HG03045 (cell line): ENCODE data around the gene ZNG1F.
"Not testable (repeated sequence)": the region's sequence is repeated elsewhere in the genome, so short reads cannot be mapped to it uniquely, and the experiment has no call there.

ENCODE experiments used
- ATAC-seq: cut with Tn5 transposase; IDR thresholded peaks from one replicate; pipeline ENCODE4 v1.9.1; 2021; ENCODE audit warnings: mild to moderate bottlenecking, moderate library complexity; ENCODE audit not compliant: unreplicated experiment

ZNG1F gene

GRCh38 chr9:41123812-41124211 lies 65.3 kb downstream of the ZNG1F start:
- not testable (repeated sequence) for ATAC-seq

- not testable (repeated sequence) for ATAC-seq
Measured at GRCh38 chr9:41123396-41123795, 65.7 kb downstream of the ZNG1F start.

GRCh38 chr9:41120696-41121095 lies 68.4 kb downstream of the ZNG1F start:
- ATAC-seq, result not testable (repeated sequence)

- ATAC-seq, result not testable (repeated sequence)
Measured at GRCh38 chr9:41119719-41120118, 69.4 kb downstream of the ZNG1F start.

GRCh38 chr9:41119311-41119710 lies 69.8 kb downstream of the ZNG1F start:
- not testable (repeated sequence) for ATAC-seq

GRCh38 chr9:41113348-41113747 lies 75.8 kb downstream of the ZNG1F start:
- not testable (repeated sequence) for ATAC-seq

- not testable (repeated sequence) for ATAC-seq
Measured at GRCh38 chr9:41111414-41111813, 77.7 kb downstream of the ZNG1F start.

GRCh38 chr9:41110913-41111312 lies 78.2 kb downstream of the ZNG1F start:
- not testable (repeated sequence) for ATAC-seq

- ATAC-seq, result not testable (repeated sequence)
Measured at GRCh38 chr9:41109253-41109652, 79.9 kb downstream of the ZNG1F start.

- not testable (repeated sequence) for ATAC-seq
Measured at GRCh38 chr9:41108816-41109215, 80.3 kb downstream of the ZNG1F start.

- ATAC-seq, result not testable (repeated sequence)
Measured at GRCh38 chr9:41106472-41107116, 82.5 kb downstream of the ZNG1F start.

GRCh38 chr9:41105557-41106253 lies 83.4 kb downstream of the ZNG1F start:
- not testable (repeated sequence) for ATAC-seq

GRCh38 chr9:41104542-41104941 lies 84.6 kb downstream of the ZNG1F start:
- ATAC-seq, result not testable (repeated sequence)

GRCh38 chr9:41100508-41100907 lies 88.6 kb downstream of the ZNG1F start:
- not testable (repeated sequence) for ATAC-seq

GRCh38 chr9:41098759-41099158 lies 90.4 kb downstream of the ZNG1F start:
- not testable (repeated sequence) for ATAC-seq

GRCh38 chr9:41095060-41095459 lies 94.1 kb downstream of the ZNG1F start:
- ATAC-seq, result not testable (repeated sequence)

GRCh38 chr9:41094010-41094773 lies 94.9 kb downstream of the ZNG1F start:
- not testable (repeated sequence) for ATAC-seq

GRCh38 chr9:41090922-41091321 lies 98.2 kb downstream of the ZNG1F start:
- ATAC-seq, result not testable (repeated sequence)

GRCh38 chr9:41090386-41090785 lies 98.7 kb downstream of the ZNG1F start:
- not testable (repeated sequence) for ATAC-seq

- peak; percentile 64 for ATAC-seq
Measured at GRCh38 chr9:41088450-41089059, 100.6 kb downstream of the ZNG1F start.

- not testable (repeated sequence) for ATAC-seq
Measured at GRCh38 chr9:41087929-41088328, 101.2 kb downstream of the ZNG1F start.
